Measurements from ENCODE around the gene SMARCAD1.
A peak's percentile ranks its signal among the peaks of the same experiment; 100 is the strongest.

Gene SMARCAD1, protein sequence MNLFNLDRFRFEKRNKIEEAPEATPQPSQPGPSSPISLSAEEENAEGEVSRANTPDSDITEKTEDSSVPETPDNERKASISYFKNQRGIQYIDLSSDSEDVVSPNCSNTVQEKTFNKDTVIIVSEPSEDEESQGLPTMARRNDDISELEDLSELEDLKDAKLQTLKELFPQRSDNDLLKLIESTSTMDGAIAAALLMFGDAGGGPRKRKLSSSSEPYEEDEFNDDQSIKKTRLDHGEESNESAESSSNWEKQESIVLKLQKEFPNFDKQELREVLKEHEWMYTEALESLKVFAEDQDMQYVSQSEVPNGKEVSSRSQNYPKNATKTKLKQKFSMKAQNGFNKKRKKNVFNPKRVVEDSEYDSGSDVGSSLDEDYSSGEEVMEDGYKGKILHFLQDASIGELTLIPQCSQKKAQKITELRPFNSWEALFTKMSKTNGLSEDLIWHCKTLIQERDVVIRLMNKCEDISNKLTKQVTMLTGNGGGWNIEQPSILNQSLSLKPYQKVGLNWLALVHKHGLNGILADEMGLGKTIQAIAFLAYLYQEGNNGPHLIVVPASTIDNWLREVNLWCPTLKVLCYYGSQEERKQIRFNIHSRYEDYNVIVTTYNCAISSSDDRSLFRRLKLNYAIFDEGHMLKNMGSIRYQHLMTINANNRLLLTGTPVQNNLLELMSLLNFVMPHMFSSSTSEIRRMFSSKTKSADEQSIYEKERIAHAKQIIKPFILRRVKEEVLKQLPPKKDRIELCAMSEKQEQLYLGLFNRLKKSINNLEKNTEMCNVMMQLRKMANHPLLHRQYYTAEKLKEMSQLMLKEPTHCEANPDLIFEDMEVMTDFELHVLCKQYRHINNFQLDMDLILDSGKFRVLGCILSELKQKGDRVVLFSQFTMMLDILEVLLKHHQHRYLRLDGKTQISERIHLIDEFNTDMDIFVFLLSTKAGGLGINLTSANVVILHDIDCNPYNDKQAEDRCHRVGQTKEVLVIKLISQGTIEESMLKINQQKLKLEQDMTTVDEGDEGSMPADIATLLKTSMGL

DNA sequence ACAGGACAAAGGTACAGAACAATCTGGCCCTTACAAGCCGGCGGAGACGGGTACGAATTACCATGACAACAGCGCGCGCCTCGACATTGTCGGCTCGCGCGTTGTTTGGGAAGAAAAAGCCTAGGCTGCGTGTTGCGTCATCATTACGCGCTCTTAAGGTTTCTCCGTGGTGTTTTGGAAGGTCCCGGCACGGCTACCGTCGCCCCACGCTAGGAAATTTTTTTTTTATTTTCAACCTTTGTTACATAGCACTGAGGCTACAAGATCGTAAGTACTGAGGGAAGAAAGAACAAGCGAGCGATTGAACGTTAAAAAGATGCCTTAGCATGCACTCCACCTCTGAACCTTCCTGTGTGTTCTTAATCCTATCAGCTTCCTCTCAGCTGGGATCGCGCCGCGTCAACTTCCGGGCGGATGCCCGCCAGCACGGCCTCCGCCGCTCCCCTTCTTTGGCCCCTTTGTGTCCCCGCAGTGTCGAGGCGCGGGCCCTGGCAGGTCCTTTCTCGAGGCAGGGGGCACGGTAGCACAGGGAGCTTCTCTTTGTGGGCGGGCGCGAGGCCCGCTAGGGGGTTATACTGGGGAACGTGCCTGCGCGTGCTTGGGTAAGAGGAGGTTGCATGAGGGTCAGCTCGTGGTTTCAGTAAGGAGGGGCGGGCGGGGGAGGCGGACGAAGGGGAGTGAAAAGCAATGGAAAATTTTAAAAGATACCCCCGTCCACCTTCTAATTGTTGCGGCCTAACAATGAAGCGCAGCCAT is at the start of gene SMARCAD1:
Gene SMARCAD1, plus strand, starts transcription at position 397 of the 756 bp plus-strand sequence. CDS start 530 bp downstream, outside the sequence.
- H3K4me3 ChIP-seq (ENCODE audit: low read depth, low read length): peak within 1 kb of the TSS; percentile 68
- TF ChIP-seq, protein P1, sequence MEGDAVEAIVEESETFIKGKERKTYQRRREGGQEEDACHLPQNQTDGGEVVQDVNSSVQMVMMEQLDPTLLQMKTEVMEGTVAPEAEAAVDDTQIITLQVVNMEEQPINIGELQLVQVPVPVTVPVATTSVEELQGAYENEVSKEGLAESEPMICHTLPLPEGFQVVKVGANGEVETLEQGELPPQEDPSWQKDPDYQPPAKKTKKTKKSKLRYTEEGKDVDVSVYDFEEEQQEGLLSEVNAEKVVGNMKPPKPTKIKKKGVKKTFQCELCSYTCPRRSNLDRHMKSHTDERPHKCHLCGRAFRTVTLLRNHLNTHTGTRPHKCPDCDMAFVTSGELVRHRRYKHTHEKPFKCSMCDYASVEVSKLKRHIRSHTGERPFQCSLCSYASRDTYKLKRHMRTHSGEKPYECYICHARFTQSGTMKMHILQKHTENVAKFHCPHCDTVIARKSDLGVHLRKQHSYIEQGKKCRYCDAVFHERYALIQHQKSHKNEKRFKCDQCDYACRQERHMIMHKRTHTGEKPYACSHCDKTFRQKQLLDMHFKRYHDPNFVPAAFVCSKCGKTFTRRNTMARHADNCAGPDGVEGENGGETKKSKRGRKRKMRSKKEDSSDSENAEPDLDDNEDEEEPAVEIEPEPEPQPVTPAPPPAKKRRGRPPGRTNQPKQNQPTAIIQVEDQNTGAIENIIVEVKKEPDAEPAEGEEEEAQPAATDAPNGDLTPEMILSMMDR (IDR thresholded peaks at IDR 0.05; ENCODE audit: borderline replicate concordance, insufficient read depth, low read depth, low read length): no peak

DNA sequence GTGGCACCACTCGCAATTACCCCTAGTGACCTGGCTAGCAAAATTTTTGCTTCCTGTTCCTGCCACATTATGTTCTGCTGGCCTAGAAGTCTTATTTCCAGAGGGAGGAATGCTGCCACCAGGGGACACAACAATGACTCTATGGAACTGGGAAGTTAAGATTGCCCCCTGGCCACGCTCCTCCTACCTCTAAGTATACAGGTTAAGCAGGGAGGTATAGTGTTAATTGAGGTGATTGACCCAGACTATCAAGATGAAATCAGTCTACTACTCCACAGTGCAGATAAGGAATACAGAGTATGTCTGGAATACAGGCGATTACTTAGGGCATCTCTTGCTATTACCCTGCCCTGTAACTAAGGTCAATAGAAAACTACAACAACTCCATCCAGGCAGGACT is 48.8 kb upstream of the SMARCAD1 start:
- H3K4me3 ChIP-seq (ENCODE audit: low read depth, low read length): no peak overlapping the region
- TF ChIP-seq, protein P1 (IDR thresholded peaks at IDR 0.05; ENCODE audit: borderline replicate concordance, insufficient read depth, low read depth, low read length): no peak

DNA sequence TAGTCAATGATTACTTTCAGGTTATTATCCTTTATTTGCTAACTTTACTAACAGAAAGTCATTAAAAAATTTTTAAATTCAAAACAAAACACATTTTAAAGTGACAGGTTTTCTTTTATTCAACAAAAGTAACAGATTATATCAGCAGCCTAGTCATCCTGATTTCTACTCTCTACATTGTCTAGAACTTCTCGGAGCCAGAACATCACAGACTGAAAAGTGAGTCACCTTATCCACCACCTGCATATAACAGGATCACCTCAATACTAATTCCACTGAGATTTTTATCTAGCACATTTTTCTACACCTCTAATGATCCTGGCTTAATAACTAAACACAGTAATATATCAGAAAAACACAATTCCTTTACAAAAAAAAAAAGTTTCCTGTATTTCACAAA is 47.9 kb upstream of the SMARCAD1 start:
- TF ChIP-seq, protein P1 (IDR thresholded peaks at IDR 0.05; ENCODE audit: borderline replicate concordance, insufficient read depth, low read depth, low read length): no peak
- no peak overlapping the region for H3K4me3 ChIP-seq (ENCODE audit: low read depth, low read length)

DNA sequence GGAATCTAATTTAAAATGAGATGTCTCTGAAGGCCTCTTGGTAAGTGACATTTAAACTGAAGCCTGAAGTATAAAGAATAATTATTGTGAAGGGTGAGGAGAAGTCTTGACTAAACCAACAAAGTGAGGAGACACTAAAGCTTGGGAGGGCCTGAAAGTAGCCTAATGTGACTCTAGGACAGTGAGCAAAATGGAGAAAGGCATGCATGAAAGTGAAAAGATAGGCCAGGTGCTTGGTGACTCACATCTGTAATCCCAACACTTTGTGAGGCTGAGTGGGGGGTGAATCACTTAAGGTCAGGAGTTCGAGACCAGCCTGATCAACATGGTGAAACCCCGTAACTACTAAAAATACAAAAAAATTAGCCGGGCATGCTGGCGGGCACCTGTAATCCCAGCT is 46.9 kb upstream of the SMARCAD1 start:
- TF ChIP-seq, protein P1 (IDR thresholded peaks at IDR 0.05; ENCODE audit: borderline replicate concordance, insufficient read depth, low read depth, low read length): no peak
- no peak overlapping the region for H3K4me3 ChIP-seq (ENCODE audit: low read depth, low read length)

DNA sequence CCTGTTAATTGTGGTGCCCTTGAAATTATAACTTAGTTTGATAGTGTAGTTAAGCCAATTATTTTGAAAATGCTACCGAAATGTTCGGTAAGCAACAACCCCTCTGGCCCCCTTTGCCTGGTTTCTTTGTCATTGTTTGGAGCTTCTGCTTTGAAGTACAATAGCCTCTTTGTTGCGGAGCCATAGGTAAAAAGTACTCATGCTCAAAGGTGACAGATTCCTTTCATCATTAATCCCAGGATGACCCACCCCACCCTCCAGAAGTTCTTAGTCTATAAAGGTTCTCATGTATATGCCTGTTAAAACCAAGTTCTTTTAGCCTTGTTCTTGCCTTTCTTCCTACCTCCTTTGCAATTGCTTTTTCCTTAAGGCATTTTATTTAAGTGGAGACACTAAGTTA is 42.4 kb upstream of the SMARCAD1 start:
- no peak overlapping the region for H3K4me3 ChIP-seq (ENCODE audit: low read depth, low read length)
- TF ChIP-seq, protein P1 (IDR thresholded peaks at IDR 0.05; ENCODE audit: borderline replicate concordance, insufficient read depth, low read depth, low read length): no peak

DNA sequence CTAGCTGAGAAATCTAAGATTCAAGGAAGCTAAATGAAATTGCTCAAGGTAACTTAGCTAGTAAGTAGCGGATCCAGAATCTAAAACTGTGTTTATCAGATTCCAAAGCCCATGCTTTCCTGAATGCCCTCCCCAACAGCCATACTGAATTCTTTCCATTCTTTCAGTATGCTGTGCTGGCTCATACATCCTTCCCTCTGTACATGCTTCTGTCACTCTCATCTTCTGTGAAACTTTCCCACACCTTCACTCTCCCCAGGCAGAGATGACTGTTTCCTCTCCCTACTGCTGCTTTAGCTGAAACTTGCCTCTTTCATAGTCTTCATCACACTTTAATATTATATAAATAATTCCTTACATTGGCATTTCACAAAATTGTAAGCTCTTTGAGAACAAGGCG is 39.3 kb upstream of the SMARCAD1 start:
- TF ChIP-seq, protein P1 (IDR thresholded peaks at IDR 0.05; ENCODE audit: borderline replicate concordance, insufficient read depth, low read depth, low read length): no peak
- no peak overlapping the region for H3K4me3 ChIP-seq (ENCODE audit: low read depth, low read length)
